HG02852 (cell line): ENCODE measurements around the gene EIF4EBP3.

Experiments used
- ATAC-seq: cut with Tn5 transposase; IDR thresholded peaks from one replicate; pipeline ENCODE4 v1.9.1; 2021; ENCODE audit warnings: mild to moderate bottlenecking, moderate library complexity; ENCODE audit not compliant: unreplicated experiment

The EIF4EBP3 gene

GRCh38 chr5:140556438-140556837 lies 9.0 kb downstream of the EIF4EBP3 start:
- no peak for ATAC-seq

DNA sequence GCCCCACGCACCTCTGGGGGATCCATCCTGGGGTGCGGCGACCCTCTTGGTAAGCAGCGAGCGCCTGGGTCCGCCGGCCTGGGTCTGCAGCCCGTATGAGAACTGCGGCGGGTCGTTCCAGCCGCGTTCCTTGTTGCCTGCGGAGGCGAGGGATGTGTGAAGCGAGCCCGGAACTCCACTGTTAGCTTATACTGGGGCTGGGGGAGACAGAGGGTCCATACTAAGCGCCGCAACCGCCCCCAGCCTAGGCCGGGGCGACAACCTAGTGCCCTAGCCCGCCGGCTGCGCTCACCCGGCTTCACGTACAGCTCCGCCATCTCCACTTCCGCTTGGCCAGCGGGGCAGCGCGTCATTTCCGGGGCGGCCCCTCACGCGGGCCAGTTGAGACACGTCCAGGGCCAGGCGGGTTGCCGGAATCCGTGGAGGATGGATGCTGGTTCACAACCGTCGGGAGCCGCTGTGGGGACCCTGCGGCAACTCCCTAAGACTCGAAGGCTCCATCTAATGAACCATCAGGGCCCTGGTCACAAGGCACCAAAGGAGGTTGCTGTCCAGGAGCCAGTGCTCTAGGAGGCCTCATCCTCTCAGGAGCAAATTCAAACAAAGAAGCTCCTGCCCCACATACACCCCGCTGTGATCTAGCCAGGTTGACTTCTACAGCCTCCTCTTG lies 9.8 kb downstream of the EIF4EBP3 start, which contains the start of gene SRA1:
Gene SRA1 (minus strand): TSS at position 338 of the 670 bp plus-strand sequence. CDS start 21 bp downstream, at position 317.
- peak; percentile 94 for ATAC-seq

GRCh38 chr5:140557965-140558364 lies 10.5 kb downstream of the EIF4EBP3 start:
- no peak for ATAC-seq

DNA sequence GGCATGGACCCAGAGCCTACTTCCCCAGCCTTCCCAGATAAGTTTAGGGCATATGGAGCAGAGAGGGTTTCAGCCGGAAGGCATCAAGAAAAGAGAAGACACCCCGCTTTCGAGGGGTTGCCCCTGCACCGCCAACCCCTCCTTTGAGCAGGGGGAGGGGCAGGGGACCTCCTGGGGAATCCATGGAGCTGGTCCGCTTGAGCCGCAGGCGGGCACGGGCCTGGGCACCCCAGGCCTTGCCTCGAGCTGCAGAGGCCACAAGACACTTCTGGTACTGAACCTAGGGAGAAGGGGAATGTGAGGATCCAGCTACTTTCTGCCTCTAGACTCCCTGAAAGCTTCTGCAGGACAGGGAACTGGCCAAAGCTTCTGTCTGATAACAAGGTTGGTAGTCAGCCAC lies 11.1 kb downstream of the EIF4EBP3 start:
- no peak for ATAC-seq

GRCh38 chr5:140560227-140560626 lies 12.8 kb downstream of the EIF4EBP3 start:
- no peak for ATAC-seq

- ATAC-seq: no peak
Observed at GRCh38 chr5:140561753-140562523, 14.5 kb downstream of the EIF4EBP3 start.

GRCh38 chr5:140563596-140563995 lies 16.1 kb downstream of the EIF4EBP3 start:
- ATAC-seq: no peak

DNA sequence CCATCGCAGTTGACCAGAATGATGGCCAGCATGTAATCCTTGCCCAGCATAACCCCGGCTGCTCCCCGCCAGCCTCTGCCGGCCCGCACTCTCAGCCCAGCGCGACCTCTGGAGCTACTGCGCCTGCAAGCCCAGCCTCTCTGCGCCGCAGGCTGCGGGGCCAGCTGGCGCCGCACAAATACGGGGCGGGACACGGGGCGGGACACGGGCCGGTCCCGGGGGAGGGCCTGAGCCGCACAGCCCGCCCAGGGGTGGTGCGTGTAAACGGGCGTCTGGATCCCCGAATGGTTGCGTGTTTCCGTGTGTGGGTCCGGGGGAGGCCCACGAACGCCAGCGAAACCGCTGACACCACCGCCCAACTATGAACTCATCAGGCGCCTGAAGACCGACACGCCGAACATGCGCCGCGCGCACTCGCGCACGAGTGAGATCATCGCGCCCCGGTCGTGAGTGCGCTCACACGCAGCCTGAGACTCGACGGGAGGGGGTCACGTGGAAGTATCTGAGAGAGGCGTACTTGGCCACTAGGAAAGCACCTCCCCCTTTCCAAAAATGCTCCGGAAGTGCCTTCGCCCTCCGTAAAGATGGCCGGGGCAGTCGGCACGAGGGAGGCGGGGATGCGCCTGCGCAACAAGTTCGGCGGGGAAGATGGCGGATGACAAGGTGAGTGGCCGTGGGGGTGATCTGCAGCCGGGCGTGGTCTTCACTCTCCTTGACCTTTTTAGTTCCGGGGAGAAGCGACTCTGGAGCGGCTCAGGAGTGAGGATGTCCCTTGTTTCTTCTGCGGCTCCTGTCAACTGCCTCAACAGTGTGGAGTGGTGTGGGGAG lies 16.9 kb downstream of the EIF4EBP3 start, which contains the start of the genes APBB3 and SLC35A4:
Gene APBB3 (minus strand): TSS at position 403 of the 828 bp plus-strand sequence. CDS start 353 bp downstream, at position 50.
Gene SLC35A4 (plus strand): TSS at position 633 of the 828 bp plus-strand sequence. CDS start 2,342 bp downstream, outside the sequence.
- peak; percentile 88 for ATAC-seq

DNA sequence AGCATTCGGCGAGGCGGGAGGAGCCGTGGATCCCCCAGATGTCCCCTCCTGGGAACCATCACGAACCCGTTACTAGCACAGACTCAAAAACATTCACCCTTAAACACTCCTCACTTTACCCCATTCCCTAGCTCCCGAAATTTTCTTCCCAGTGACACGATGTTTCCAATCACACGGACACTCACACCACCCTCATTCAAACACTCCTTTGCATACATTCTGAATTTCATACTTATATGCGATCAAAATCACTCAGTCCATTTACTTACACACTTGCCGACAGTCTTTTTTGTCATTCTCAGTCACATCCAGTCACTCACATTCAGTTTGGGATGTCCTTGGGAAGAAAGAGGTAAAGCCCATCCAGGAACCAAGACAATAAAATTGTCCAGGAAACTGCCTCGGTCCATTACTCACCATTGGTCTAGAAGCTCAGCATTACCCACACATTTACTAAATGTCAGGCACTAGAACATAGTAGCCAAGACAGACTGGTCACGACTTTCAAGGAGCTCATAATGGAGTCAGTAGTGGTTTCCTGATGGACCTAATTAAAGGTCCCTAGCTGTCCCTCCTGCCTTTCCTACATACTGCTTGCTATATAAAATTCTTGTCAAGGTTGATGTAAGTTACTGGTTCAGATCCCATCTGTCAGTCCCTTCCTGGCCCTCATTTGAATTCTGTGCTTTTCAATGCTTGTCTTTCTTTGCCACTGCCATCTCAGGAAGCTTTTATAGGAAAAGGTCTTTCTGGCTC lies 17.7 kb downstream of the EIF4EBP3 start:
- ATAC-seq: peak; percentile 0

DNA sequence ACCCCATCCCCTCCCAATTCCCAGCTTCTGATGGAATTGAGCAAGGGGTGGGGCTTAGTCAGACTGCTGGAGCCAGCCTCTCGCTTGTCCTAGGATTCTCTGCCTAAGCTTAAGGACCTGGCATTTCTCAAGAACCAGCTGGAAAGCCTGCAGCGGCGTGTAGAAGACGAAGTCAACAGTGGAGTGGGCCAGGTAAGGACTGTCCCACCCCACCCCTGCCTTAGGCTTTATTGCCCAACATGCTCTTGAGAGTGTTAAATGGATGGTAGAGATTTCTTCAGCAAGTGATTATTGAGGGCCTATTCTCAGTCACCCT lies 18.3 kb downstream of the EIF4EBP3 start:
- ATAC-seq: no peak

DNA sequence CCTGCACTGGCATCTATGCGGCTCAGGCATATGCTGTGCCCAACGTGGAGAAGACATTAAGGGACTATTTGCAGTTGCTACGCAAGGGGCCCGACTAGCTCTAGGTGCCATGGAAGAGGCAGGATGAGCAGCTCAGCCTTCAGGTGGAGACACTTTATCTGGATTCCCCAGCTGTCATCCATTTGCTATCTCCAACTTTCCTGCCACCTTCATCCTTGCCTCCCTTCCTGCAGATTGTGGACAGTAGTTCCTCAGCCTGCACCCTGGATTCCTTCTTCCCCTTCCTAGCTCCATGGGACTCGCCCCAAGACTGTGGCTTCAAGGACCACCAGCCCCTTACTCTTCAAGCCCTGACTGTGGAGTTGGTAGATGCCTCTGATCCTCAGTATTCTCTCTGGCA lies 19.2 kb downstream of the EIF4EBP3 start:
- no peak for ATAC-seq

GRCh38 chr5:140567136-140567818 lies 19.8 kb downstream of the EIF4EBP3 start:
- no peak for ATAC-seq

- ATAC-seq: no peak
Observed at GRCh38 chr5:140567871-140568270, 20.4 kb downstream of the EIF4EBP3 start.

GRCh38 chr5:140568443-140569063 lies 21.1 kb downstream of the EIF4EBP3 start:
- no peak for ATAC-seq

DNA sequence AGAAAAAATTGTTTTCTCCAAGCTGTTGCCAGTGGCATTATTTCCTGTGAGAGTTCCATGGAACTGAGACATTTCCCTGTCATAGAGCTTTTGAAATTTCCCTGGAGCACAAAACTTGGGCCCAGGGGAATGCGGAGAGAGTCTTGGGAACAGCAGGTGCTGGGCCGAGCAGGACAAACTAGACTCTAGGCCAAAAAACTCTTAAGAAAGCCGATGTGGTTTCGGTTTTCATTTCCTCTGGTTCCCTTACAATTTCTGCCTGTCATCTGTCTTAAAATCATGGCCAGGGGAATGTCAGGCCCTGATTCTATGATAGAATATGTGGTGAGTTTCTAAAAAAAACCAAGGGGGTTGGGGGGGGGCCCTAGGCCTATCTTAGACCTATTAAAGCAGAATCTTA lies 21.7 kb downstream of the EIF4EBP3 start:
- ATAC-seq: peak; percentile 18

DNA sequence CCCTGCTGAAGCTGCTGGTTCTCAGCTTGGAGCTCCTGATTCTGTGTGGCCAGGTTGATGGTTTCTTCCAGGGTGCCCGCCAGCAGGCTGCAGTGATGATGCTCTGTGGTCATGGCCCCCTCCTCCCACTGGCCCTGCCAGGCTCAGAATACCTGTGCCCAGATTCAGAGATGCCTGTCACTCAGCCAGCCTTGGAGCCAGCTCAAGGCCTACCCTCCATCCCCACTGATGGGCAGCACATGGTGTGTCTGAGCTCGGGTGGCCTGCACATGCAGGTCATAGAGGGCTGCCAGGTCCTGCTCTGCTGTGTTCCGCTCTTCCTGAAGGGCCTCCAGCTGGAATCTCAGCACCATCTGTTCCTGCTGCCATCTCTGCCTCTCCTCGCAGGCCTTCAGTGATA lies 22.6 kb downstream of the EIF4EBP3 start:
- no peak for ATAC-seq

GRCh38 chr5:140570488-140570887 lies 23.0 kb downstream of the EIF4EBP3 start:
- ATAC-seq: no peak

DNA sequence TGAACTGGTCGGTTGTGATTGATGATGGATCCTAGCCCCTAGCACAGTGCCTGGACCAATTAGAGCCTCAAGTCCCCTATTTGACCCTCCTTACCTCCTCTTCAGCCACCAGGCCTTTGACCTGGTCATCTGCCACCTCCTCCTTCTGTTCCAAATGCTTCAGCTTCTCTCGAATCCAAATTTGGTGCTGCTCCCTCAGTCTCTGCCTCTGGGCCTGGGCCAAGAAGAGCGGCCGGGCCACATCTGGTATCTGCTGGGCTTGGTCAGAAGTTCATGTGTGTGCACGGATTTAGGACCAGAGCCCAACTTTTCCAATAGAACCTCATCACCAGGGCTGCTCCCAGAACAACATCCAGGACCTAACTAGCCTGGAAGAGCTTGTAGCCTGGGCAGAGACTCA lies 23.6 kb downstream of the EIF4EBP3 start:
- no peak for ATAC-seq

GRCh38 chr5:140573683-140574082 lies 26.2 kb downstream of the EIF4EBP3 start:
- ATAC-seq: no peak

DNA sequence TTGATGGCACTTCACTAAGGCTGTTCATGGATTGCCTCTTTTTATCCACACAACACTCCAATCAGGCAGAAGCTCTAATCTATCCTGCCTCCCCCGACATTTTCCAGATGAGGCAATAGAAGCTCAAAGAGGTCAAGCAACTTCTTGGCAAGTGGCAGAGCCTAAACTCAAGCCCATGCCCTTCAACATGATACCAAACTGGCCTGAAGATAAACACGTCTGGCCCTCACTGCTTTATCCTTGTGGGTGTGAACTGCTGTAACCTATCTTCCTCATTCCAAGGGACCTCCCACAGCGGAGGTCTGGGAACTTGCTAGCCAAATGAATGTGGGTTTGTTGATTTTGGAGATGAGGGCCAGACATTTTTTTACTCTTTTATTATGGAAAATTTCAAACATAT lies 26.7 kb downstream of the EIF4EBP3 start:
- ATAC-seq: no peak
